Left lung (tissue), 14 donors: Measurements from ENCODE around the gene BATF2. TPM values are rescaled to one million over a fixed set of nuclear protein-coding genes. Genes with fewer than 3 reads are reported as not detected.

Source experiments
- ATAC-seq: fragments of 200-7000 bp; cut with Tn5 transposase; one replicate; pipeline ENCODE4 v1.9.1; 2020; ENCODE audit warnings: moderate library complexity
- DNase-seq, 4 donors: peaks; one replicate each; pipeline ENCODE4 v3.0.0-alpha.2; 2013 to 2020
- H3K27ac ChIP-seq, 2 donors: fragments of 200-600 bp; sonication (generic) in 1 of 2; one replicate each; pipeline versions ENCODE4 v1.5.0 to v1.8.0; 2020 to 2021
- H3K27me3 ChIP-seq, 2 donors: fragments of 200-600 bp; sonication (generic) in 1 of 2; one replicate each; pipeline versions ENCODE4 v1.5.0 to v1.8.0; 2020 to 2021
- H3K36me3 ChIP-seq, 2 donors: fragments of 200-600 bp; sonication (generic) in 1 of 2; one replicate each; pipeline versions ENCODE4 v1.5.0 to v1.8.0; 2020 to 2021
- H3K4me1 ChIP-seq, 2 donors: fragments of 200-600 bp; one replicate each; pipeline ENCODE4 v1.8.0; 2021
- H3K4me3 ChIP-seq, 2 donors: fragments of 200-600 bp; sonication (generic) in 1 of 2; one replicate each; pipeline versions ENCODE4 v1.5.0 to v1.8.0; 2020 to 2021; ENCODE audit warnings: mild to moderate bottlenecking in 1 of 2
- H3K9me3 ChIP-seq, 2 donors: fragments of 200-600 bp; sonication (generic) in 1 of 2; one replicate each; pipeline versions ENCODE4 v1.5.0 to v1.8.0; 2020 to 2021
- CTCF ChIP-seq, 2 donors: fragments of 200-600 bp; sonication (generic) in 1 of 2; IDR thresholded peaks; one replicate each; pipeline versions ENCODE4 v1.5.0 to v1.8.0; 2021; ENCODE audit warnings: antibody characterized with exemption in 2 of 2
- intact Hi-C, 2 donors: fragments of 100-400 bp; cut with DNase I; formaldehyde crosslinking; loops; one replicate each; pipeline versions ENCODE4 v1.11.2 to v1.14.2; 2022
- long read RNA-seq, 12 donors: library from polyadenylated mRNA in 2 of 12; unstranded in 2 of 12; transcript quantifications; one replicate each; pipeline ENCODE4 v2.0.0 and lab custom pipeline, GENCODE V29; 2019 to 2026
- polyA plus RNA-seq, 6 donors: library from polyadenylated mRNA; unstranded; fragments of 120-200 nt; gene quantifications; one replicate each; pipeline ENCODE4 v1.2.1, GENCODE V29; 2013; ENCODE audit not compliant: insufficient read length in 6 of 6
- total RNA-seq, 2 donors: library from RNA; stranded (reverse); fragmentation: NEBNext Ultra II Directional; extraction: Animal tissue kit (Norgen Biotek cat#: 25700); gene quantifications; one replicate each; pipeline ENCODE4 v1.2.1, GENCODE V29; 2021
- donor health status: DM: no; HTN: yes; CAD: no.
- donor health status: DM: no; HTN: no; CAD: no.

Gene BATF2
- total RNA-seq (1 to 10 TPM; 3.2 to 8.1 TPM), polyA plus RNA-seq (1 to 10 TPM; 2.6 to 3.7 (median 3.5) TPM)
- long read RNA-seq, donor 1, partial matches to known transcripts = 0 of 5 reads
- long read RNA-seq, donor 1, other reads (novel, unspliced or antisense) = 0 of 5 reads
- long read RNA-seq, donor 2, partial matches to known transcripts = 0 of 6 reads
- long read RNA-seq, donor 2, other reads (novel, unspliced or antisense) = 0 of 6 reads
- long read RNA-seq, donor 3, partial matches to known transcripts = 0 of 2 reads
- long read RNA-seq, donor 3, other reads (novel, unspliced or antisense) = 0 of 2 reads
- long read RNA-seq, donor 4, partial matches to known transcripts = 0 of 4 reads
- long read RNA-seq, donor 4, other reads (novel, unspliced or antisense) = 0 of 4 reads
- long read RNA-seq, donor 5, partial matches to known transcripts = 38 of 112 reads
- long read RNA-seq, donor 5, other reads (novel, unspliced or antisense) = 70 of 112 reads
- long read RNA-seq, donor 6, partial matches to known transcripts = 0 of 6 reads
- long read RNA-seq, donor 6, other reads (novel, unspliced or antisense) = 0 of 6 reads
- long read RNA-seq, donor 7, partial matches to known transcripts = 0 of 1 reads
- long read RNA-seq, donor 7, other reads (novel, unspliced or antisense) = 0 of 1 reads
- long read RNA-seq, donor 8, partial matches to known transcripts = 60 of 70 reads
- long read RNA-seq, donor 8, other reads (novel, unspliced or antisense) = 8 of 70 reads
- long read RNA-seq, donor 9 = 0 reads
- long read RNA-seq, donor 10, partial matches to known transcripts = 0 of 6 reads
- long read RNA-seq, donor 10, other reads (novel, unspliced or antisense) = 2 of 6 reads
- long read RNA-seq, donor 11, partial matches to known transcripts = 0 of 1 reads
- long read RNA-seq, donor 11, other reads (novel, unspliced or antisense) = 0 of 1 reads
- long read RNA-seq, donor 12, partial matches to known transcripts = 0 of 1 reads
- long read RNA-seq, donor 12, other reads (novel, unspliced or antisense) = 0 of 1 reads

- ATAC-seq (peak; percentile 98), DNase-seq (peak; percentile 72 to 92 (median 85))
- H3K4me1 ChIP-seq = peaks cover 4 to 46% of the 10 kb centered on the region in 2 donors
- intact Hi-C loops = no loop called here
- H3K9me3 ChIP-seq = no peaks in the 10 kb centered on the region
- peaks cover 0 to 20% of the 10 kb centered on the region in 2 donors for H3K36me3 ChIP-seq
- H3K4me3 ChIP-seq = peak within 1 kb of the TSS; percentile 34 to 63
- TF ChIP-seq CTCF (IDR thresholded peaks at IDR 0.05) = peak; percentile 41 to 52
- no peaks in the 10 kb centered on the region for H3K27me3 ChIP-seq
- peak within 1 kb of the TSS; percentile 40 to 78 for H3K27ac ChIP-seq
These were observed at the start of gene BATF2 for GRCh38 chr11:64996710-64997380. TSS of gene BATF2 (minus strand) at chr11:64996971. CDS start at chr11:64996914, 57 bp downstream.

- DNase-seq = peak in 1 of 4 donors; percentile 63
- H3K27me3 ChIP-seq = no peaks in the 10 kb centered on the region
- no peak overlapping the region for H3K27ac ChIP-seq
- H3K9me3 ChIP-seq = no peaks in the 10 kb centered on the region
- TF ChIP-seq CTCF (IDR thresholded peaks at IDR 0.05) = no peak
- intact Hi-C loops = no loop called here
- peaks cover 23 to 57% of the 10 kb centered on the region in 2 donors for H3K4me1 ChIP-seq
- no peak for ATAC-seq
- peaks cover 0 to 17% of the 10 kb centered on the region in 2 donors for H3K36me3 ChIP-seq
- no peak overlapping the region for H3K4me3 ChIP-seq
These were observed 49.0 kb upstream of the BATF2 start for GRCh38 chr11:65045728-65046127.

GRCh38 chr11:65045061-65045460 is 48.3 kb upstream of the BATF2 start:
- no peaks in the 10 kb centered on the region for H3K9me3 ChIP-seq
- intact Hi-C loops = no loop called here
- peaks cover 0 to 17% of the 10 kb centered on the region in 2 donors for H3K36me3 ChIP-seq
- H3K4me3 ChIP-seq = no peak overlapping the region
- DNase-seq (peak in 1 of 4 donors; percentile 31), ATAC-seq (no peak)
- H3K27ac ChIP-seq = no peak overlapping the region
- H3K27me3 ChIP-seq = no peaks in the 10 kb centered on the region
- no peak for TF ChIP-seq CTCF (IDR thresholded peaks at IDR 0.05)
- peaks cover 23 to 64% of the 10 kb centered on the region in 2 donors for H3K4me1 ChIP-seq

- intact Hi-C loops = no loop called here
- Histone ChIP-seq H3K36me3 (peaks cover 0 to 26% of the 10 kb centered on the region in 2 donors), H3K4me1 (peaks cover 23 to 68% of the 10 kb centered on the region in 2 donors), H3K27me3 (no peaks in the 10 kb centered on the region), H3K4me3 (no peak overlapping the region), H3K27ac (peak overlapping the region; percentile 26 to 61), H3K9me3 (no peaks in the 10 kb centered on the region)
- DNase-seq (peak in 3 of 4 donors; percentile 16 to 83 (median 77)), ATAC-seq (peak; percentile 40)
- TF ChIP-seq CTCF (IDR thresholded peaks at IDR 0.05) = no peak
These were observed 47.2 kb upstream of the BATF2 start for GRCh38 chr11:65043881-65044501.
